Purkinje cell (primary cell): ENCODE measurements around the gene OLFML1. TPM values are rescaled to one million over a fixed set of nuclear protein-coding genes. Genes with fewer than 3 reads are reported as not detected.

ENCODE experiments used
- polyA plus RNA-seq: library from polyadenylated mRNA; unstranded; fragments of >200 nt; fragmentation: Nextera tagmentation; gene quantifications from 2 replicates; pipeline ENCODE4 v1.2.1, GENCODE V29; 2014

Gene OLFML1
- 1.5 TPM in 1 of 2 replicates, not detected in the other for polyA plus RNA-seq

GRCh38 chr11:7485186-7486097 is at the start of gene OLFML1:
OLFML1 (plus strand) TSS chr11:7485506; CDS start chr11:7485876, 370 bp downstream.

GRCh38 chr11:7513234-7514098 is 28.2 kb downstream of the OLFML1 start, which contains the start of gene PPFIBP2:
PPFIBP2 (plus strand) TSS chr11:7513999; CDS start chr11:7549476, 35,477 bp downstream.

Other genes starting within 250 kb of the OLFML1 start
- gene SYT9, start 233.6 kb upstream of the OLFML1 start, polyA plus RNA-seq: 0.28 TPM in 1 of 2 replicates, not detected in the other
- gene PPFIBP2, start 28.5 kb downstream of the OLFML1 start, polyA plus RNA-seq: 0.65 TPM in 1 of 2 replicates, not detected in the other
- not detected in 2 replicates for gene CYB5R2, start 188.0 kb downstream of the OLFML1 start, polyA plus RNA-seq
- not detected in 2 replicates for gene OVCH2, start 221.0 kb downstream of the OLFML1 start, polyA plus RNA-seq